ENCODE measurements around the gene BICD2.
A peak's percentile ranks its signal among the peaks of the same experiment; 100 is the strongest.

BICD2 gene

DNA sequence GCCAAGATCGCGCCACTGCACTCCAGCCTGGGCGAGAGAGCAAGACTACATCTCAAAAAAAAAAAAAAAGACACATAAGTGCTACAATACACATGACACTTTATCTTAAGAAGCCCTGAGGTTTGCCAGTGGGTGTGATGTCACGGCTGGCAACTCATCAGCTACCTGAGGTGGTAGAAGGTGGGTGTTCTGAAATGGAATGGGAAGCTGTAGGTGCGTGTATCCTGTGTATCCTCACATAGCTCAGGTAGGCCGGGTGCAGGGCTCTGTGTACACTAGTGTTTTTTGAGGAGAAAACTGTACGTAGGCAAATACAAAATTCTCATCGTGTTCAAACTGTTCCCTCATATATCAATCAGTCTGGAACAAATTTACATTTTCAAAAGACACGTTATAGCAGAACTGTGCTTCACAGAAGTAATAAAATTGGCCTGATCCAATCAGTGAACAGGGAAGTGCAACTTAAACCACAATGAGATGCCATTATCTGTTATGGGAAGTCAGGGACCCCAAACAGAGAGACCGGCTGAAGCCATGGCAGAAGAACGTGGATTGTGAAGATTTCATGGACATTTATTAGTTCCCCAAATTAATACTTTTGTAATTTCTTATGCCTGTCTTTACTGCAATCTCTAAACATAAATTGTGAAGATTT, 10.4 kb downstream of the BICD2 start:
- no peak overlapping the region for H2AK5ac ChIP-seq (ENCODE audit: low read length)
- WGBS (ENCODE audit: extremely low coverage, insufficient coverage, low lambda C conversion rate) = no CpG with 5 or more reads among the region's 11 CpGs
- peaks cover 14% of the 10 kb centered on the region for H3K4me1 ChIP-seq (ENCODE audit: control insufficient read depth, low read depth, low read length)

DNA sequence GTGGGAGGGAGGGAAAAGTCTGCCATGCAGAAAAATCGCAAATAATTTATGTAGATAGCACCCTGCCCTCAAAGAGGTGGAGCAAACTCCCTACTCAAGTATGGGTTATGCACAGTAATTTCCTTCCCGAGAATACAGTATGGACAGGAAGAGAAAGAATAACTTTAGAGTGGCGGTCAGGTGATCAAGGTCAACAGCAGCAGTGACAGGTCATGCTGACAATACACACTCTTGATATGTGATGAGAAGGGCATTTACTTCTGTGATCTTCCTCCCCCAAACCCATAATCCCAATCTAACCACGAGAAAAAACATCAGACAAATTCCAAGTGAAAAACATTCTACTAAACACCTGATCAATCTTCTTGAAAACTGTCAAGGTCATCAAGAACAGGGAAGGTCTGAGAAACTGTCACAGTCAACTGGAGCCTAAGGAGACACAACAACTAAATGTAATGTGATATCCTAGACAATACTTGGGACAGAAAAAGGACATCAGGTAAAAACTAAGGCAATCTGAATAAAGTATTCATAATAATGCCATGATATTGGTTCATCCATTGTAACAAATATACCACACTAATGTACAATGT, 11.7 kb downstream of the BICD2 start:
- Histone ChIP-seq H3K4me2 (ENCODE audit: low read length) (no peak overlapping the region), H2AK5ac (ENCODE audit: low read length) (no peak overlapping the region), H3K23ac (ENCODE audit: low read length) (no peak overlapping the region), H4K8ac (ENCODE audit: low read depth, low read length) (no peak overlapping the region), H3K18ac (ENCODE audit: low read length) (no peak overlapping the region), H3K27me3 (ENCODE audit: insufficient read depth, low read length, poor library complexity) (no peaks in the 10 kb centered on the region), H4K5ac (ENCODE audit: low read length) (no peak overlapping the region), H3K4me1 (ENCODE audit: control insufficient read depth, low read depth, low read length) (peaks cover 14% of the 10 kb centered on the region), H3K36me3 (ENCODE audit: control insufficient read depth, insufficient read depth, low read length) (no peaks in the 10 kb centered on the region), H3K4ac (ENCODE audit: low read depth, low read length) (no peak overlapping the region), H2BK5ac (ENCODE audit: low read length) (no peak overlapping the region), H3K9ac (ENCODE audit: low read length) (no peak overlapping the region), H3K79me2 (ENCODE audit: control insufficient read depth, insufficient read depth, low read length) (peaks cover 62% of the 10 kb centered on the region), H3K79me1 (ENCODE audit: low read length) (peaks cover 20% of the 10 kb centered on the region), H3K56ac (ENCODE audit: low read length) (no peak overlapping the region), H3K4me3 (ENCODE audit: low read length) (no peak overlapping the region), H2BK120ac (ENCODE audit: low read depth, low read length) (no peak overlapping the region), H3K27ac (ENCODE audit: low read depth, low read length) (no peak overlapping the region), H2BK15ac (replicated peaks; ENCODE audit: low read depth) (no peak overlapping the region)
- no peak for DNase-seq
- 60% methylated on average over 1 of the region's 4 CpGs for WGBS (ENCODE audit: extremely low coverage, insufficient coverage, low lambda C conversion rate)

More for the DNA sequence above, 10.4 kb downstream of the BICD2 start:
- peaks cover 54% of the 10 kb centered on the region for H3K79me2 ChIP-seq (ENCODE audit: control insufficient read depth, insufficient read depth, low read length)
- no peak overlapping the region for H3K18ac ChIP-seq (ENCODE audit: low read length)
- H2BK5ac ChIP-seq (ENCODE audit: low read length) = no peak overlapping the region
- peak; percentile 26 for DNase-seq
- no peaks in the 10 kb centered on the region for H3K36me3 ChIP-seq (ENCODE audit: control insufficient read depth, insufficient read depth, low read length)
- H2BK15ac ChIP-seq (replicated peaks; ENCODE audit: low read depth) = no peak overlapping the region
- no peak overlapping the region for H3K4me2 ChIP-seq (ENCODE audit: low read length)
- H2BK120ac ChIP-seq (ENCODE audit: low read depth, low read length) = no peak overlapping the region
- no peak overlapping the region for H3K23ac ChIP-seq (ENCODE audit: low read length)
- H4K5ac ChIP-seq (ENCODE audit: low read length) = no peak overlapping the region
- peaks cover 12% of the 10 kb centered on the region for H3K79me1 ChIP-seq (ENCODE audit: low read length)
- H4K8ac ChIP-seq (ENCODE audit: low read depth, low read length) = no peak overlapping the region
- no peak overlapping the region for H3K4me3 ChIP-seq (ENCODE audit: low read length)
- no peak overlapping the region for H3K9ac ChIP-seq (ENCODE audit: low read length)
- no peak overlapping the region for H3K56ac ChIP-seq (ENCODE audit: low read length)
- H3K27me3 ChIP-seq (ENCODE audit: insufficient read depth, low read length, poor library complexity) = no peaks in the 10 kb centered on the region
- H3K4ac ChIP-seq (ENCODE audit: low read depth, low read length) = no peak overlapping the region
- no peak overlapping the region for H3K27ac ChIP-seq (ENCODE audit: low read depth, low read length)

DNA sequence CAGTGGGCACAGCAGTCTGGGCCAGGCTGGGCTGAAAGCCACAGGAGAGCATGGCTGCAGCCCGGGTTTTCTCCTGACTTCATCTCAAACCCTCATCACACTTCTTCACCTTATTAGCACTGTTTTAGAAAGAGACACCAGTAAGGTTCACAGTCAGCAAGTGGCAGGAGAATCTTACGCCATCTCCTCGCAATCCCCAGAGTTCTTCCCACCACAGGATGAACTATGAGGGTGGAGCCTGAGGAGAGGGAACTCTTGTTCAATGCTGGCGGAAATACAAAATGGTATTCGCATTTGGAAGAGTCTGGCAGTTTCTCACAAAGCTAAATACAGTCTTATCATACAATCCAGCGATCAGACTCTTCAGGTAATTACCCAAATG, 14.7 kb downstream of the BICD2 start:
- no peak overlapping the region for H3K27ac ChIP-seq (ENCODE audit: low read depth, low read length)
- H3K79me2 ChIP-seq (ENCODE audit: control insufficient read depth, insufficient read depth, low read length) = peaks cover 75% of the 10 kb centered on the region
- no peak overlapping the region for H3K9ac ChIP-seq (ENCODE audit: low read length)
- H3K79me1 ChIP-seq (ENCODE audit: low read length) = peaks cover 29% of the 10 kb centered on the region
- no peak overlapping the region for H3K4ac ChIP-seq (ENCODE audit: low read depth, low read length)
- no peak overlapping the region for H2BK15ac ChIP-seq (replicated peaks; ENCODE audit: low read depth)
- H3K27me3 ChIP-seq (ENCODE audit: insufficient read depth, low read length, poor library complexity) = no peaks in the 10 kb centered on the region
- H3K18ac ChIP-seq (ENCODE audit: low read length) = no peak overlapping the region
- H2AK5ac ChIP-seq (ENCODE audit: low read length) = no peak overlapping the region
- H4K8ac ChIP-seq (ENCODE audit: low read depth, low read length) = no peak overlapping the region
- no peak overlapping the region for H3K4me3 ChIP-seq (ENCODE audit: low read length)
- peak; percentile 76 for DNase-seq
- peak overlapping the region; percentile 59 for H3K23ac ChIP-seq (ENCODE audit: low read length)
- peak overlapping the region; percentile 59 for H3K56ac ChIP-seq (ENCODE audit: low read length)
- no peaks in the 10 kb centered on the region for H3K36me3 ChIP-seq (ENCODE audit: control insufficient read depth, insufficient read depth, low read length)
- H2BK5ac ChIP-seq (ENCODE audit: low read length) = no peak overlapping the region
- WGBS (ENCODE audit: extremely low coverage, insufficient coverage, low lambda C conversion rate) = no CpG with 5 or more reads among the region's 6 CpGs
- H4K5ac ChIP-seq (ENCODE audit: low read length) = no peak overlapping the region
- H2BK120ac ChIP-seq (ENCODE audit: low read depth, low read length) = no peak overlapping the region
- peaks cover 17% of the 10 kb centered on the region for H3K4me1 ChIP-seq (ENCODE audit: control insufficient read depth, low read depth, low read length)
- H3K4me2 ChIP-seq (ENCODE audit: low read length) = no peak overlapping the region

DNA sequence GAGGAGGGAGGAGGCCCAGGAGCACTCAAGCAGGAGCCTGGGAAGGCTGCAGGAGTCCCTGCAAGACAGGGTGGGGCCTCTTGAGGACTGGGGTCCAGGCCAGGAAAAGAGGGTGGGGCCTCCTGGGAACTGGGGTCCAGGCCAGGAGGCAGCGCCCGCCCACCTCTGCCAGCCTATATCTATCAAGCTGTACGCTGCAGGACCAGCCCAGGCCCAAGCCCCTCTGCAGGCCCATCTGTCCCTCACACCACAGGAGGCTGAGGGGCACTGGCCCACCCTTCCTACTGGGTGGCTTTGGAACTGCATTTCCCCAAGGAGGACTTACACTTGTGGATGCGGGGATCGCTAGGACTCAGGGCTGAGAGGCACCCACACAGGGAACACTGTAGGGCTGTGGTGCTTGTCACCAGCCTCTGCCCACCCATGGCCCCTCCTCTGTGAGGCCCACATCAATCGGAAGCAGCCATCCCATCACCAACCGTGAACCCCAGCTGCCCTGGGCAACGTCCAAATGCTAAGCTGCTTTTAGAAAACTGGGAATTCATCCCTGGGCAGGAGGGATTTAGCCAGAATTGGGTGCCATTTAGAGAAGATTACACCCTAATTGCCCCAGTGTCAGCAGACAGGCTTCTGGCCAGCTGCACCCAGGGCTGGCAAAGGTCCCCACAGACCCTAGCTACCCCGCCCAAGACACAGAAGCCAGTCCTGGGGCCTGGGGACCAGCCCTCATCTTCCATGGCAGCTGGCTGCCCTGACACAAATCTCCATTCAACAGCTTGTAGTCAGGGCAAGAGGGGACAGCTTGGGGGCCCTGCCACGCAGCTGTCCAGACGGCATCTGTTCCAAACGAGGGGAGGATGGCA, 15.3 kb downstream of the BICD2 start:
- Histone ChIP-seq H3K9ac (ENCODE audit: low read length) (no peak overlapping the region), H3K27ac (ENCODE audit: low read depth, low read length) (no peak overlapping the region)

DNA sequence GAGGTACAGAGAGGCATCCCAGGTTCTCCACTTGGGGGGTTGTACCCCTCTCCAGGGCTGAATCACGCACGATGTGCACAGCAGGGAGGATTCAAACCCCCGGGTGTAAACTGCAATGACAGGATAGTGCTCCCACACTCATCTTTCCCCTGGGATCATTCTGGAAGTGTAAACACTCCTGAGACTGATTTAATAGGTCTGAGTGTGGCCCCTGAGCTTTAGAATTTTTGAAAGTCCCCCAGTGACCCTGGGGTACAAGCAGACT, 16.5 kb downstream of the BICD2 start:
- H3K79me1 ChIP-seq (ENCODE audit: low read length) = peaks cover 36% of the 10 kb centered on the region
- H4K5ac ChIP-seq (ENCODE audit: low read length) = no peak overlapping the region
- H3K36me3 ChIP-seq (ENCODE audit: control insufficient read depth, insufficient read depth, low read length) = no peaks in the 10 kb centered on the region
- H3K4me1 ChIP-seq (ENCODE audit: control insufficient read depth, low read depth, low read length) = peaks cover 19% of the 10 kb centered on the region
- H3K18ac ChIP-seq (ENCODE audit: low read length) = no peak overlapping the region
- H3K56ac ChIP-seq (ENCODE audit: low read length) = no peak overlapping the region
- no peak overlapping the region for H2BK15ac ChIP-seq (replicated peaks; ENCODE audit: low read depth)
- WGBS (ENCODE audit: extremely low coverage, insufficient coverage, low lambda C conversion rate) = no CpG with 5 or more reads among the region's 3 CpGs
- no peak overlapping the region for H2AK5ac ChIP-seq (ENCODE audit: low read length)
- no peak overlapping the region for H4K8ac ChIP-seq (ENCODE audit: low read depth, low read length)
- H3K27me3 ChIP-seq (ENCODE audit: insufficient read depth, low read length, poor library complexity) = no peaks in the 10 kb centered on the region
- no peak overlapping the region for H3K4me2 ChIP-seq (ENCODE audit: low read length)
- no peak overlapping the region for H3K9ac ChIP-seq (ENCODE audit: low read length)
- peaks cover 81% of the 10 kb centered on the region for H3K79me2 ChIP-seq (ENCODE audit: control insufficient read depth, insufficient read depth, low read length)
- H2BK5ac ChIP-seq (ENCODE audit: low read length) = no peak overlapping the region
- H2BK120ac ChIP-seq (ENCODE audit: low read depth, low read length) = no peak overlapping the region
- H3K4ac ChIP-seq (ENCODE audit: low read depth, low read length) = no peak overlapping the region
- DNase-seq = no peak
- no peak overlapping the region for H3K23ac ChIP-seq (ENCODE audit: low read length)
- H3K27ac ChIP-seq (ENCODE audit: low read depth, low read length) = no peak overlapping the region
- H3K4me3 ChIP-seq (ENCODE audit: low read length) = no peak overlapping the region

More for the DNA sequence above, 15.3 kb downstream of the BICD2 start:
- Histone ChIP-seq H2BK5ac (ENCODE audit: low read length) (no peak overlapping the region), H4K8ac (ENCODE audit: low read depth, low read length) (no peak overlapping the region), H2BK15ac (replicated peaks; ENCODE audit: low read depth) (no peak overlapping the region), H2AK5ac (ENCODE audit: low read length) (no peak overlapping the region), H3K79me1 (ENCODE audit: low read length) (peaks cover 29% of the 10 kb centered on the region), H3K4me3 (ENCODE audit: low read length) (no peak overlapping the region), H4K5ac (ENCODE audit: low read length) (no peak overlapping the region), H3K18ac (ENCODE audit: low read length) (no peak overlapping the region), H3K56ac (ENCODE audit: low read length) (peak overlapping the region; percentile 59), H3K4ac (ENCODE audit: low read depth, low read length) (no peak overlapping the region), H3K27me3 (ENCODE audit: insufficient read depth, low read length, poor library complexity) (no peaks in the 10 kb centered on the region), H3K36me3 (ENCODE audit: control insufficient read depth, insufficient read depth, low read length) (no peaks in the 10 kb centered on the region), H2BK120ac (ENCODE audit: low read depth, low read length) (no peak overlapping the region), H3K4me2 (ENCODE audit: low read length) (no peak overlapping the region), H3K23ac (ENCODE audit: low read length) (no peak overlapping the region), H3K79me2 (ENCODE audit: control insufficient read depth, insufficient read depth, low read length) (peaks cover 74% of the 10 kb centered on the region), H3K4me1 (ENCODE audit: control insufficient read depth, low read depth, low read length) (peaks cover 17% of the 10 kb centered on the region)
- no peak for DNase-seq
- WGBS (ENCODE audit: extremely low coverage, insufficient coverage, low lambda C conversion rate) = no CpG with 5 or more reads among the region's 12 CpGs

All from mesendoderm (in vitro differentiated cells).